Pancreas (tissue), 10 donors: Measurements from ENCODE around the gene FKBP1A. TPM values are rescaled to one million over a fixed set of nuclear protein-coding genes. Genes with fewer than 3 reads are reported as not detected.

Source experiments
- ATAC-seq, 4 donors: fragments of 200-7000 bp; cut with Tn5 transposase; one replicate each; pipeline versions ENCODE4 v1.8.0 to v1.9.1; 2020; ENCODE audit warnings: mild to moderate bottlenecking in 4 of 4, moderate library complexity in 4 of 4
- DNase-seq, 6 donors: peaks; one replicate each; pipeline ENCODE4 v3.0.0-alpha.2; 2020
- FAIRE-seq: peaks from 2 replicates; lab custom pipeline; 2012; peaks lifted over from hg19 to GRCh38; lab: Jason Lieb, UNC
- H3K27ac ChIP-seq, 4 donors: fragments of 200-600 bp; sonication (generic); 1 replicate in 3 of 4; 2 replicates in 1 of 4; pipeline versions ENCODE4 v1.5.0 to v1.8.0; 2020
- H3K27me3 ChIP-seq, 4 donors: fragments of 200-600 bp; one replicate each; pipeline ENCODE4 v1.8.0; 2021
- H3K36me3 ChIP-seq, 3 donors: fragments of 200-600 bp; sonication (generic) in 1 of 3; one replicate each; pipeline versions ENCODE4 v1.5.0 to v1.8.0; 2020 to 2021
- H3K4me1 ChIP-seq, 3 donors: fragments of 200-600 bp; one replicate each; pipeline ENCODE4 v1.8.0; 2021
- H3K4me3 ChIP-seq, 4 donors: fragments of 200-600 bp; sonication (generic) in 2 of 4; one replicate each; pipeline versions ENCODE4 v1.5.0 to v1.8.0; 2020 to 2021
- H3K9me3 ChIP-seq, 4 donors: fragments of 200-600 bp; one replicate each; pipeline ENCODE4 v1.8.0; 2021
- CTCF ChIP-seq, 4 donors: fragments of 200-600 bp; sonication (generic) in 3 of 4; IDR thresholded peaks; one replicate each; pipeline versions ENCODE4 v1.5.0 to v1.8.0; 2021; ENCODE audit warnings: antibody characterized with exemption in 4 of 4
- WGBS, 2 donors: extraction: QIAGEN DNeasy Blood & Tissue Kit; methylation state at CpG; one replicate each; pipeline ENCODE4 v1.1.7; 2013; 5-methylcytosine and 5-hydroxymethylcytosine counted together
- intact Hi-C, 3 donors: fragments of 100-400 bp; cut with DNase I; formaldehyde crosslinking; loops; one replicate each; pipeline versions ENCODE4 v1.11.1 to v1.14.2; 2022
- polyA plus RNA-seq, 2 donors: library from polyadenylated mRNA; stranded (reverse); fragments of 200-250 nt; gene quantifications; one replicate each; pipeline ENCODE4 v1.2.3, GENCODE V29; 2013
- total RNA-seq, 6 donors: library from RNA; stranded (reverse); fragmentation: NEBNext Ultra II Directional in 4 of 6; extraction: Animal tissue kit (Norgen Biotek cat#: 25700) in 4 of 6; gene quantifications; one replicate each; pipeline versions ENCODE4 v1.2.1 to v1.2.4, GENCODE V29; 2021 to 2023
- donor health status: healthy with polysubstance abuse.
- donor health status: DM: no; HTN: no; CAD: no; lungs with moderate emphysema.
- donor health status: DM: no; HTN: no; CAD: no.
- donor health status: control.
- donor health status: control.
- donor health status: Bipolar disorder and iron deficiency.
- donor health status: DM: yes; HTN: yes; CAD: no.
- donor health status: DM: no; HTN: no; CAD: no.
- donor health status: DM: no; HTN: no; CAD: no.
- donor health status: DM: yes; HTN: yes; CAD: no.

Gene FKBP1A
- total and polyA plus RNA-seq, 8 donors, result 40.2 to 104 (median 67.3) TPM

GRCh38 chr20:1431158-1431557 lies 38.3 kb upstream of the FKBP1A start:
- intact Hi-C loops, result no loop called here
- H3K4me1 ChIP-seq, result no peaks in the 10 kb centered on the region
- DNase-seq (no peak), FAIRE-seq (no peak), ATAC-seq (no peak)
- no peaks in the 10 kb centered on the region for H3K27me3 ChIP-seq
- H3K9me3 ChIP-seq, result no peaks in the 10 kb centered on the region
- TF ChIP-seq CTCF (IDR thresholded peaks at IDR 0.05), result no peak
- WGBS, 2 donors, result 14 to 24% methylated on average over 1 of the region's 1 CpG
- no peak overlapping the region for H3K27ac ChIP-seq
- H3K4me3 ChIP-seq, result no peak overlapping the region
- H3K36me3 ChIP-seq, result no peaks in the 10 kb centered on the region

GRCh38 chr20:1430004-1430451 lies 37.2 kb upstream of the FKBP1A start:
- no peak for DNase-seq

GRCh38 chr20:1429143-1429728 lies 36.4 kb upstream of the FKBP1A start:
- ATAC-seq, result no peak
- 53 to 67% methylated on average over 4 of the region's 4 CpGs for WGBS, 2 donors

More at GRCh38 chr20:1430004-1430451, 37.2 kb upstream of the FKBP1A start:
- Histone ChIP-seq H3K4me3 (no peak overlapping the region), H3K9me3 (no peaks in the 10 kb centered on the region), H3K27me3 (no peaks in the 10 kb centered on the region), H3K36me3 (no peaks in the 10 kb centered on the region), H3K27ac (no peak overlapping the region), H3K4me1 (no peaks in the 10 kb centered on the region)
- FAIRE-seq (no peak), ATAC-seq (no peak)
- no peak for TF ChIP-seq CTCF (IDR thresholded peaks at IDR 0.05)
- intact Hi-C loops, result no loop called here
- WGBS, 2 donors, result 76 to 86% methylated on average over 1 of the region's 1 CpG

GRCh38 chr20:1427457-1428054 lies 34.7 kb upstream of the FKBP1A start:
- WGBS, 2 donors, result 65 to 70% methylated on average over 3 of the region's 3 CpGs
- FAIRE-seq (no peak), DNase-seq (no peak), ATAC-seq (no peak)
- Histone ChIP-seq H3K36me3 (no peaks in the 10 kb centered on the region), H3K27ac (no peak overlapping the region), H3K9me3 (no peaks in the 10 kb centered on the region), H3K27me3 (no peaks in the 10 kb centered on the region), H3K4me3 (no peak overlapping the region), H3K4me1 (no peaks in the 10 kb centered on the region)
- intact Hi-C loops, result no loop called here
- TF ChIP-seq CTCF (IDR thresholded peaks at IDR 0.05), result no peak

More at GRCh38 chr20:1429143-1429728, 36.4 kb upstream of the FKBP1A start:
- Histone ChIP-seq H3K27ac (no peak overlapping the region), H3K4me3 (no peak overlapping the region), H3K36me3 (no peaks in the 10 kb centered on the region), H3K27me3 (no peaks in the 10 kb centered on the region), H3K9me3 (no peaks in the 10 kb centered on the region), H3K4me1 (no peaks in the 10 kb centered on the region)
- intact Hi-C loops, result no loop called here
- FAIRE-seq (no peak), DNase-seq (no peak)
- no peak for TF ChIP-seq CTCF (IDR thresholded peaks at IDR 0.05)

GRCh38 chr20:1426231-1426849 lies 33.5 kb upstream of the FKBP1A start:
- no peak overlapping the region for H3K4me3 ChIP-seq
- no peaks in the 10 kb centered on the region for H3K9me3 ChIP-seq
- FAIRE-seq (no peak), ATAC-seq (no peak), DNase-seq (no peak)
- H3K4me1 ChIP-seq, result no peaks in the 10 kb centered on the region
- 51 to 57% methylated on average over 4 of the region's 4 CpGs for WGBS, 2 donors
- intact Hi-C loops, result no loop called here
- H3K36me3 ChIP-seq, result no peaks in the 10 kb centered on the region
- TF ChIP-seq CTCF (IDR thresholded peaks at IDR 0.05), result no peak
- H3K27me3 ChIP-seq, result no peaks in the 10 kb centered on the region
- H3K27ac ChIP-seq, result no peak overlapping the region
